BE2C (cell line): ENCODE measurements around the gene NOL4L.

ENCODE experiments used
- DNase-seq: peaks from one replicate; pipeline ENCODE4 v3.0.0-alpha.2; 2020
- H3K27me3 ChIP-seq: fragments of 250-450 bp; sonication (Bioruptor Pico); 2 replicates; pipeline ENCODE4 v1.5.1; 2020; ENCODE audit warnings: mild to moderate bottlenecking
- H3K36me3 ChIP-seq: fragments of 250-450 bp; sonication (Bioruptor Pico); 2 replicates; pipeline ENCODE4 v1.5.1; 2020; ENCODE audit warnings: mild to moderate bottlenecking
- H3K4me1 ChIP-seq: fragments of 250-450 bp; sonication (Bioruptor Pico); 2 replicates; pipeline ENCODE4 v1.5.1; 2020
- H3K4me3 ChIP-seq: 2 replicates; pipeline ENCODE4 v1.5.1; 2011; ENCODE audit warnings: low read depth, low read length
- H3K9me3 ChIP-seq: fragments of 250-450 bp; sonication (Bioruptor Pico); 2 replicates; pipeline ENCODE4 v1.5.1; 2020
- CTCF ChIP-seq: IDR thresholded peaks from 2 replicates; pipeline ENCODE4 v1.5.1; 2012; ENCODE audit warnings: mild to moderate bottlenecking, low read depth, low read length

The NOL4L gene

DNA sequence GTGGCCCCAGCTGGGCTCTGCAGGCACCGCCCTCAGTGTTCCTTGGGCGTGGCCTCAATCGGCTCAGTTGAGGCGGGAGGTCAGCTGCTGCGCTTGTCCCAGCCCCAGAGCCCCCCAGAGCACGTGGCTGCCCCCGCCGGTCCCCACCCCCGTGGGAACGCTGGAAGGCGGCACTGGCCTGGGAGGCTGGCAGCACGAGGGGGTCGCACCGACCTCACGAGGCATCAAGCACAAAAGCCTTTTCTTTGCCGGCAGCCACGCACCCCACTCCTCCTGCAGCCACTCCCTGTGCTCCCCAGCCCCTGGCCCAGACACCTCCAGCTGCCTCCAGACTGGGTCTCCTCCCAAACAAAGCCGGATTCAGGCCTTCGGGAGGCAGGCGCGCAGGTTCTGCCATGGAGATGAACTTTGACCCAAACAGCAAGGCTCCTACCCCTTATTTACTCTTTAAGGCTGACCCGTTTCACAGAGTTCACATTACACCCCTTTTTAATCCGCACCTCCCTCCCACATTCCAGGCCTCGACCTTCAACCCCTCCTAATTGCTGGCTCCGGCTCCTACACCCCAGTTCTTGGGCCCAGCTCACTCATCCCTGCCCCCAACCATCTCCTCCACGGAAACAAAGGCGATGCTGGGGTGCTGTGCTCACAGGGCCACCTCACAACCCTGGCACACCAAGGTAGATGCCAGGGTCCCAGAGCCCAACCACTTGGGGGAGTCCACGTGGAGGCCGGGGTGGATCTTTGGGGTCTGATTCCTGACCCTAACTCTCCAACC is 111.7 kb downstream of the NOL4L start:
- peak; percentile 11 for DNase-seq
- Histone ChIP-seq H3K9me3 (no peaks in the 10 kb centered on the region), H3K27me3 (no peaks in the 10 kb centered on the region), H3K4me3 (no peak overlapping the region), H3K36me3 (peaks cover 38% of the 10 kb centered on the region), H3K4me1 (peaks cover 33% of the 10 kb centered on the region)
- no peak for TF ChIP-seq CTCF

DNA sequence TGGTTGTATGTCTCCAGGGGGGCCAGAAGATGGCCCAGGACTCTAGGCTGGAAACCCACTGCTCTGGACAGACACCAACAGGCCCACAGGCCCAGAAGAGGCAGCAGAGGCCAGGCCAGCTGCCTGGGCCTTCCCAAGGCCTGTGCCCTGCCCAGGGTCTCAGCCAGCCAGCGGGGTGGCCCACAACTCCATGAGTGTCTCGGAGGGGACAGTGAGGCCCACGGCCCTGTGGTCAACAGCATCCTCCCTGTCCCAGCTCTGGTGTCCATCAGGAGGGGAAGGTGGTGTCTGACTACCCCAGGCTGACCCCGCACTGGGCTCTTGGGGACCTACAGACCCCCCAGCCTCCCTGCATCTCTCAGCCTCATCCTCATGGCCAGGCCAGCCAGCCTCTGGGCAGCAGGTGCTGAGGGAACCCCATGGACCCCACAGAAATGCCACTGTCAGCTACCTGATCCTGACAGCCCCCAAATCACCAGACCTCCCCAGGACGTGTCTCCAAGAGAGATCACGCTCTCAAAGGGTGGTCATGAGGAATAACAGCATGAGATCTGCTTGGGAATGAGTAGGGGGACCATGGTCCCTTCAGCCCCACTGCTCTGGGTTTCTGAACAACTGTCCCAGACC is 112.4 kb downstream of the NOL4L start:
- Histone ChIP-seq H3K9me3 (no peaks in the 10 kb centered on the region), H3K36me3 (peaks cover 38% of the 10 kb centered on the region), H3K4me1 (peaks cover 33% of the 10 kb centered on the region), H3K27me3 (no peaks in the 10 kb centered on the region), H3K4me3 (no peak overlapping the region)
- TF ChIP-seq CTCF, result no peak
- DNase-seq, result no peak

DNA sequence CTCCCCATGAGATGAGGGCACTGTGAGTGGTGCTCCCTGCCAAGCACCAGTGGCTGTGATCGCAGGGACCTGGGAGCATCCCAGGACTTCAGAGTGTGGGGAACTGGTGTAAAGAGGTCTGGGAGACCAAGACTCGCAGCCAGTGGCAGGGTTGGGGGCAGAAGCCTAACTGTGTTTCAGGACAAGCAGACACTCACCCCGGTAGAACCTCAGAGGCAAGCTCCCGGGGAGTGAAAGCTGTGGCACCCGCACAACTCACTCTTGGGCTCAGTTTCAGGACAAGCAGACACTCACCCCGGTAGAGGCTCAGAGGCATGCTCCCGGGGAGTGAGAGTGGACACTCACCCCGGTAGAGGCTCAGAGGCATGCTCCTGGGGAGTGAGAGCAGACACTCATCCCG is 114.2 kb downstream of the NOL4L start:
- Histone ChIP-seq H3K27me3 (no peaks in the 10 kb centered on the region), H3K9me3 (no peaks in the 10 kb centered on the region), H3K4me1 (peaks cover 20% of the 10 kb centered on the region), H3K36me3 (peaks cover 38% of the 10 kb centered on the region), H3K4me3 (no peak overlapping the region)
- no peak for TF ChIP-seq CTCF
- no peak for DNase-seq

- H3K4me3 ChIP-seq, result no peak overlapping the region
- no peaks in the 10 kb centered on the region for H3K9me3 ChIP-seq
- H3K4me1 ChIP-seq, result peaks cover 16% of the 10 kb centered on the region
- DNase-seq, result peak; percentile 74
- TF ChIP-seq CTCF, result peak; percentile 58
- peaks cover 42% of the 10 kb centered on the region for H3K36me3 ChIP-seq
- no peaks in the 10 kb centered on the region for H3K27me3 ChIP-seq
Measured at GRCh38 chr20:32470025-32470861, 114.9 kb downstream of the NOL4L start.

DNA sequence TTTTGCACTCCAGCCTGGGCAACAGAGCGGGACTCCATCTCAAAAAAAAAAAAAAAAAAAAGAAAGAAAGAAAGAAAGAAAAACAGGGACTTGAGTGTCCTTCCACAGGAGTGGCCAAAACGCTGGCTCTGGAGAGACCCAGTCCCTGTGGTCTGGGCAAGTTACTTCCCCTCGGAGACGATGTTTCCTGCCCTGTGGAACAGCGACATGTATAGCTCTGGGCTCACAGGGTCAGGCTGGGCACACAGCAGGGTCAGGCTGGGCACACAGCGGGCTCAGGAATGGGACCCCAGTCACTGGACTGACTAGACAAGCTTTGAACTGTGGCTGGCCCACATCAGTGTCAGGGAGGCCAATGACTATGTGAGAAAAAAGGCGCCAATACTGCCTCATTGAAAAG is 116.3 kb downstream of the NOL4L start:
- Histone ChIP-seq H3K9me3 (no peaks in the 10 kb centered on the region), H3K4me3 (no peak overlapping the region), H3K36me3 (peaks cover 40% of the 10 kb centered on the region), H3K4me1 (peaks cover 12% of the 10 kb centered on the region), H3K27me3 (no peaks in the 10 kb centered on the region)
- DNase-seq, result no peak
- TF ChIP-seq CTCF, result no peak
